Activated CD8-positive, alpha-beta memory T cell treated with anti-CD3 and anti-CD28 coated beads for 48 hours (primary cell): ENCODE results near the gene GRIA4.
"Not testable (repeated sequence)": the region's sequence is repeated elsewhere in the genome, so short reads cannot be mapped to it uniquely, and the experiment has no call there.

Experiments
- DNase-seq, 3 experiments: peaks; one replicate each; pipeline ENCODE4 v3.0.0-alpha.2; 2020; ENCODE audit warnings: low read depth in 2 of 3, low spot score in 2 of 3

The GRIA4 gene

DNA sequence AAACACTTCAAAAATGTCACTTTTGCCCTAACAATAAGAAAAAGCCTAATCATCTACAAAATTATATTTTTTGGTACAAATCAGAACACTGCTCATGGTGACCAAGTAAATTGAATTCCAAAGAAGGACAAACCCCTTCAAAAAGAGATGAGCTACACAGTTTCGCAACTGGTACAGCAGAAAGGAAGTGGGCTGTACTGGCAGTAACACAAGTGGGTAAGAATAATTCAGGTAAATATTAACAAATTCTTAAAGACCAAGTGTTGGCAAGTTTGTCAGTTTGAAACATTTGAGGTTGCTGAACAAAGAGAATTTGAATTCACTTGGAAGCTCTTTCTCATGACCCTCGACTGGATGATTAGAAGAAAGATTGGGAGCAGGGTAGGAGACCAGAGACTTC lies 376.7 kb downstream of the GRIA4 start:
- DNase-seq = no peak

- DNase-seq = no peak
Observed at GRCh38 chr11:105988197-105988596, 378.3 kb downstream of the GRIA4 start.

DNA sequence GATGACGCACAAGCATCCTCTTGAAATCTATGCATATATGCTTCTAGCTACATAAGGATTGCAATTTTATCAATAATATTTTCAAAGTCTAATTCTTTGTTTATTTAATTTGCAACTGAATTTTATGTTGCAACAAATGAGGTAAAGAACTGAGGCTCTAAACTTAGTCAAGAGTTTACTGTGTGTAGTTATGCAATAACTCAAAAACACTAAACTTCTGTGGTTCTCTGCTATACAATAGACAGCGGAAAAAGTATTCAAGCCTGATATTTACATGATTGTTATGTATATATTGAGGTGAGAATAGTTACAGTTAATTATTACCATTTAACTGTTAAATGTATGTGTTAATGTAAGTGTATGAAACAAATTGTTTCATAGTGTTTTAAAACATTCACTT lies 379.3 kb downstream of the GRIA4 start:
- no peak for DNase-seq

- no peak for DNase-seq
Observed at GRCh38 chr11:105991888-105992287, 382.0 kb downstream of the GRIA4 start.

- DNase-seq = no peak
Observed at GRCh38 chr11:106001304-106002012, 391.6 kb downstream of the GRIA4 start.

GRCh38 chr11:106003094-106003493 lies 393.2 kb downstream of the GRIA4 start:
- DNase-seq = not testable (repeated sequence)

DNA sequence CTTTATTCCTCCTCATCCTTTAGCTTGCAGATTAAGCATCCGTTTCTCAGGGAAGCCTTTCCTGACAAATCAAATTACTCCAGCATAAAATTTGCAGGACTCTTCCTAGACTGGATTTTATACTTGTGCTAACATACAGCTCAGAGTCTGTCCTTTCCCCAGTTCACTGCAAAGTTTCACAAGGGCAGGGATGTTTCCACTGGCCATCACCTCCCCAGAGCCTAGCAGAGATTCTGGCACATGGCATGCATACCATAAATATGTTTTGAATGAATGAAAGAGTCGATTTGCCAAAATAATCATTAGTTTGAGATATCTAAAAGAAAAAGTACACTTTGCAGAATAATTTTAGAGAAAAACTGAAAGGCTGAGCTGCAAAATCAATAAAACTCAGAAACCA lies 401.6 kb downstream of the GRIA4 start:
- no peak for DNase-seq

GRCh38 chr11:106012744-106013143 lies 402.9 kb downstream of the GRIA4 start:
- DNase-seq = no peak

DNA sequence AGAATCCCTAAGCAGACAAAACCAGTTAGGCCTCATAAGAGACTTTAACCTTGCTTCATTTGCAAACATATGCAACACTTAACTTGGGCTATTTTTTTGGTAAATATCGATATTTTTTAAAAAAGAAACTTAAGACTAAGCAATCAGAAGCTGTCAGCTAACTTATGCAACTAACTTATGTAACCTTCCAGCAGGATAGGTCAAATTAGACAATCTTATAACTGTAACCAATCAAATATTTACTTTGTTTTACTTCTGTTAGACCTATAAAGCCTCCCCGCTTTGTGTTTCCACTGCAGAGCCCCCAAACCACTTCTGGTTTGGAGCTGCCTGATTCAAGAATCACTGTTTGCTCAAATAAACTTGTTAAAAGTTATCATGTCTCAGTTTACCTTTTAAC lies 404.2 kb downstream of the GRIA4 start:
- DNase-seq = no peak

DNA sequence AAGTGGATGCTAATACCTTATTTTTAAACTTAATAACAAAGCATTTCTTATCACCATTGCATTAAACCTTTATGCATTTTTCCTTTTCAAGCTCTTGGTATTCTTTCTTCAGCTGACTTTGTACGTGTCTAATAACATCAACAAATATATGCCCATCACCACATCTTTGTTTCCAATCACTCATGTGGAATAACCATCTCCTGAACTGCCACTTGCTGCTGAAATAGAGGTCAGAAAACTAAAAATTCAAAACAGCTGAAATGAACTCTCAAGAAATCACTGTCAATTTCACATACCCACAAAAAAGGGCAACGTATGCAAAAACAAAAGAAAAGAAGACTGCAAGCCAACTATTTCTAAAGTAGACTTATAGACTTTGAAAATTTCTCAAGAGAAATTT lies 404.7 kb downstream of the GRIA4 start:
- no peak for DNase-seq

DNA sequence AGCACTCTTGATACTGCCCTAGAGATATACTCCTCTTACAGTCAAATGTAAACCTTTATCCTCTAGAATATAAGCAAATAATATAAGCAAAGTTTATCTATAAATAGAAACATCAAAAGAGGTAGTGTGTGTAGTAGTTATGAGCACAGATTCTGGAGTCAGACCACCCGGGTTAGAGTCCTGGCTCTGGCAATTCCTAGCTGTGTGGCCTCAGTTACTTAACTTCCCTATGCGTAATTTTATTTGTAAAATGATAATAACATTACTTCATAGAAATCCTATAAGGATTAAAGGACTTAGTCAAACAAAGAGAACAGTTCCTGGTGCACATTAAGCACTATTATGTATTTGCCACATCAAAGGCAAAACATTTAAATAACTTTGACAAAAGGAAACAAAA lies 405.2 kb downstream of the GRIA4 start:
- DNase-seq = no peak

GRCh38 chr11:106017093-106017492 lies 407.2 kb downstream of the GRIA4 start:
- DNase-seq = no peak

DNA sequence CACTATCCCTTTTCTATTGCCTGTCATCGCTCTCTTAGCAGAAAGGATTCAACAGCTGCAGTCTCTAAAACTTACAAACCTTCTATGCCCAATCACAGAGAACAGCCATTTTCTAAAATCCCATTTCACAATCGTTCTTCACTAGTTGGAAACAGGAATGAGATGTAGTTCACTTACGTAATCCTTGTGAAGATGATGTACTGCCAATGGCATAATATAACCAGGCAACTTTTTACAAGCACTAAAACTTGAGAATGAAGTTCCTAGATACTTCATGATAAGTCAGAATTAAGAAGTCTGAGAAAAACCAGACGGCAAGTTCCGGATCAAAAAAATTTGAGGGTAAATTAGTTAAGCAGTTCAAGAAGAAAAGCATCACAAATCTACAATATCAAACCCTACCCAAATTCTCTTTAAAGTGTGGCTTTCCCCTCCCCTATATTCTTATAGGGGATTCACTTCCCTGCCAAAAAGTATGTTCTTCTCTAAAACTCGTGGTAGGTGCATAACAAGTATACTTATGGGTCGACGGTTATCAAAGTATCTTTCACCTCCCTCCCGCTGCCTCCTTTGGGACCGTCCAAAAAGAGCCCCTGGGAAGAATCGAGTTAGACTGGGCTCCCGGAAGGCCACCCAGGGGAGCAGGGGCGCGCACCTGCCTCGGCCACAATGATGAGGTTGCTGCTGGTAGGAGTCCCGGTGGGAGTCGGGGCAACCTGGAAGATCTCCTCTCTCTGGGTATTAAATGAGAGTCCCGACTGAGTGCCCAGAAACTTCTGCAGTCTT lies 411.5 kb downstream of the GRIA4 start:
- no peak for DNase-seq

- peak; percentile 82 to 87 (median 86) for DNase-seq
Observed at GRCh38 chr11:106021967-106022794, 412.3 kb downstream of the GRIA4 start, which contains the start of gene MSANTD4. MSANTD4 (minus strand) TSS chr11:106022240; CDS start chr11:106010917, 11,323 bp downstream.

DNA sequence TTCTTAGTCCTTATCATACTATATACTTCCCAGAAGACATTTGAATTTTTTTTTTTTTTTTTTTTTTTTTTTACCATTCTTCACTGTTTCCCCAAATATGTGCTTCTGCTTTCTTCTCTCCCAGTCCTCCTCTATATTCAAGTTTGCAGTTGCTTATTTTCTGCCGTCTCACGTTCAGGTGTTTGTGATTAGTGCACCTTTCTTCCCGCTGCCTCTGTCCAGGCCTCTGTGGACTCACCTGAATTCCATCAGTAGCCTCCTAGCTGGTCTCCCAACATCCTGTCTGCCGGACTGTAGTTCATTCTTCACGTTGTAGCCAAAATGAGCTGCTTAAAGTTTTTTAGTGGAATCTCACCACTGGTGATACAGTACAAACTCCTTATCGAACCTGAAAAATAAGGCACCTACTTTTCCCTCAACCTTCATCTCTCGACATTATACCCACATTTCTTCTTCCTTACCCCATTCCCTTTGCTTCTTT lies 413.0 kb downstream of the GRIA4 start:
- DNase-seq = no peak

- no peak for DNase-seq
Observed at GRCh38 chr11:106030609-106031008, 420.7 kb downstream of the GRIA4 start.

- no peak for DNase-seq
Observed at GRCh38 chr11:106031202-106031810, 421.4 kb downstream of the GRIA4 start.
